CD1c-positive myeloid dendritic cell (primary cell): Measurements from ENCODE around the gene METTL14.

Source experiments
- DNase-seq: peaks from one replicate; pipeline ENCODE4 v3.0.0-alpha.2; 2016; ENCODE audit errors: extremely low spot score

METTL14 gene

GRCh38 chr4:118734491-118735205 lies 49.5 kb downstream of the METTL14 start:
- DNase-seq: no peak

DNA sequence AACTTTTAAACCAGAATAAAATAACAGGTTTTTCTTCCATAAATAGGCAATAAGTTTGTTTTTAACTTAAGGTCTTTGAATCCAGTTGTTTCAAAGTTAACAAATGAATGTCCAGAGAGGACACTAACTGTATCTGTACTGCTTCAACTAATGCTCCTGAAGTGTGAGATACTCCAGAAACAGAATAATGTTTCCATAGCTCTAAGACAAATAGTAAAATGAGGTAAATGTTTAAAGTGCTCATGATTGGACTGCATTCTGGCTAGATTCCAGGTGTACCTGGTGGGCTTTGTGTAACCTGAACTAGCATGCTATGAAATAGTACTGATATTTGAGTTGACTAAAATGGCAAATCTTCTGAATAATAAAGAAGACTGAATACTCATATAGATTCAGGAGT lies 51.7 kb downstream of the METTL14 start:
- DNase-seq: no peak

- DNase-seq: no peak
Observed at GRCh38 chr4:118738090-118738489, 52.9 kb downstream of the METTL14 start.

- no peak for DNase-seq
Observed at GRCh38 chr4:118739022-118739713, 54.0 kb downstream of the METTL14 start.

GRCh38 chr4:118740869-118741268 lies 55.7 kb downstream of the METTL14 start:
- peak; percentile 34 for DNase-seq

DNA sequence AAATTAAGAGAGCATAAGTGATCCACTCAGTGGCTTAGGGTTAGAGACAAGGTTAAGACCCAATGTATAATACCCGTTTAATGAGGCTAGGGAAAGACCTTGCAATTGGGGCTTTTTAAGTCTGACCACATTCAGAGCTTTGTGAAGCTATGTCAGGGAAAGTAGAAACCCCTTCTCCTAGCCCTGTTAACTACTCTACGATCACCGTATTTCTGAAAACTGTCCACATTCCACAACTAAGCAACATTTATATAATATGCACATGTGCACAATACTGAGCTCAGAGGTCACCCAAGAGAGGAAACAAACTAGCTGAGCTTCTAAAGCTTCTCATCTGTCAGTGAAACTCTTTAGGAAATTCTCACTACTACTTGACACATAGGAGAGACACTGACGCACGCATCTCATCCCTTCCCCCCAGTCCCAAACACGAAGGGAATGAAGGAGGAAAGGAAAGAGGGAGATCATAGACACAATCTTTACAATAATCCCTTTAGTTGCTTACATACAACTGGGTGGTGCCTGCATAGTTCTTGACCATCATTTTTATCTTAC lies 56.2 kb downstream of the METTL14 start:
- DNase-seq: no peak

DNA sequence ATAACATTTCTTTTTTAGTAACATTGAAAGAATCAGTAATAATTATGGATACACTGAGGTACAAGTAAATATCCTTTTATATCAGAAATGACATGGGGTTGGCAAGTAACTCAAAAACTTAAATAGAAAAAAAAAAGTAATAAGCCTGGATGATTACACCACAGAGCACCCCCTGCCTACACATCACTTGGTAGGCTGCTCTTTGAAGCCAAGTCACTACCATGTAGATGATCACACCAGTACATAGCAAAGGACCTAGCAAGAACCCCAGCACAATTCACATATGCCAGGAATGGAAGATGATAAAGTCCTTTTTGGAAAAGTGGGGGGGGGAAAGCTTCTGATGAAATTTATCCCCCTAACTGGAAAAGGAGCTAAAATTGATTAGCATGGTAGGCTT lies 56.9 kb downstream of the METTL14 start:
- no peak for DNase-seq

GRCh38 chr4:118743867-118744266 lies 58.7 kb downstream of the METTL14 start:
- peak; percentile 13 for DNase-seq

GRCh38 chr4:118745357-118745756 lies 60.2 kb downstream of the METTL14 start:
- DNase-seq: no peak

- DNase-seq: no peak
Observed at GRCh38 chr4:118746251-118746919, 61.2 kb downstream of the METTL14 start.

GRCh38 chr4:118749347-118749988 lies 64.3 kb downstream of the METTL14 start:
- DNase-seq: no peak

DNA sequence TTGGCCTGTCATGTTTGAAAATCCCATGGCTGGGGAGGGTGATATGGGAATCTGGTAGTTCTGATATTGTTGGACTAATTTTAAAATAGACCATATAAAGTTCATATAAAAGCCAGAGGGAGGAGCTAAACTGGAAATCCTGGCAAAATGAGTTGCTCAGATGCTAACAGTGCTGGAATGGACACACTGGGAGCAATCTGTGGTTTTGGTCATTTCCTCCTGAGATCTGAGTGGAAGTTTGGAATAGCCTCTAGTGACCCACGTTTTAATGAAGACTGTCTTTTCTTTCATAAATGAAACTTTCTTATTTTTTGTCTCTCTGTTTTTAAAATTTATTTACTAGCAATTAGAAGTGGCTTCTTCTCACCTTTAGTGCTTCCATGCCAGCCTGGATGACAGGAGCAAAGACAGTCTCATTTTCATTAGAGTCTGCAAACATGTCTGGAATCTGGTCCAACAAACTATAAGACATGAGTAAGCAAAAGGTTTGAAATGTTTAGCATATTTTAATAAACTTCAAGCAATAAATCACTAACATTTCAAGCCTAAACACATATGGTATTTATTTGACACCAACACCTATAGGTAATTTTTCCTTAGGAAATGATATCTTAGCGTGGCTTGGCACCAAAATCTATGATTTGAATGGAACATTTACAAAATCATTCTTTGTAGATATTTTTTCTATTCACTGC lies 66.6 kb downstream of the METTL14 start:
- DNase-seq: no peak

- DNase-seq: no peak
Observed at GRCh38 chr4:118752551-118752950, 67.4 kb downstream of the METTL14 start.

DNA sequence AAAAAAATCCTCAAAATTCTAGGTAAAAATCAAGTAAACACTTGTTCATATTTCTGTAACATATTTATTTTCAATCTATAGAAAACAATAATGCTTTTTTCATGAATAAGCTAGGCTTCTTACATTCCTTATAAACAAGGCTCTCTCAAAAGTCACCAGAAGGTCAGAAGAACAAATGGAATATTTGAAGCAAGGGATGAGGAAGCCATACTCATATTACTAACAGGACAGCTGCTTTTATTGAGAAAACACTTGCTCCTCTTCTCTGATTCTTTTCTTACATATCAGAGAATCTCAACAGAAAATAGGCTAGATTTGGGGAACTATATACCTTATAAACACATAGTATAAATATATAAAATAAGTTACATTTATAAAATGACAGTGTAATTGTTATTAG lies 67.9 kb downstream of the METTL14 start:
- no peak for DNase-seq

GRCh38 chr4:118753685-118754084 lies 68.5 kb downstream of the METTL14 start:
- DNase-seq: no peak

DNA sequence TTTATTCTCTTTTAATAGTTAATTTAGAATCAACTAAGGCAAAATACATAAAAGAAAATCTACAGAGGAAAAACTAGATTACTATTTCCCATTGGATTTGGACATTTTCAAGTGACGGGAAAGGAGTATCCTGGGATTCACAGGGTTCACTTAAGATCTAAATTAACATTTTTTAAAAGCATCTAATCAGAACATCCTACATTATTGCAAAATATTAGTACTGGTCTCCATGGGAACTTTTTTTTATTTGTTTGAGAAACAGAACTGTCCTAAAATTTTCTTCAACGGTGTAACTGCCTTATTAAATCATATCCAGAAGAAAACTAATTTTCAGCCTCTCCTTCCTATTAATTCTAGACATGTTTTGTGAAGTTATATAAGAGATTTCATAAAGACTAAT lies 69.7 kb downstream of the METTL14 start:
- no peak for DNase-seq

- DNase-seq: no peak
Observed at GRCh38 chr4:118755438-118756226, 70.4 kb downstream of the METTL14 start.

DNA sequence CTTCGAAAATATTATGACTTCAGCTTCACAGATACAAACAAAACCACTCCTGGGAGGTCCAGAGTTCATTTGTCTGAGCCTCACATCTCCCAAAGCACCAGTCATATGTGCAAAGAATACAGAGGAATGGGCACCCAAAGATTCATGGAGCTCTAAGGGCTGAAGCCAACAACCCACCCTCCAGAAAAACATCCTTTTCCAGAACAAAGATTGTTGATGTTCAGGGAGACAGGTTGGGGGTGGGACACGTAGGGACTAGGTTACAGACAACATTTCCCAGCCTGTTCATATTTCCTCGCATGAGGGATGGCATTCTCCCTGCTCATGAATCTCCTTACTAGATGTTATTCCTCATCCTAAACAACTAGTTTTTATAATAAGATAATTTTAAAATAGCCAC lies 71.2 kb downstream of the METTL14 start:
- no peak for DNase-seq

GRCh38 chr4:118756958-118757357 lies 71.8 kb downstream of the METTL14 start:
- DNase-seq: no peak

- no peak for DNase-seq
Observed at GRCh38 chr4:118757761-118758251, 72.6 kb downstream of the METTL14 start.

DNA sequence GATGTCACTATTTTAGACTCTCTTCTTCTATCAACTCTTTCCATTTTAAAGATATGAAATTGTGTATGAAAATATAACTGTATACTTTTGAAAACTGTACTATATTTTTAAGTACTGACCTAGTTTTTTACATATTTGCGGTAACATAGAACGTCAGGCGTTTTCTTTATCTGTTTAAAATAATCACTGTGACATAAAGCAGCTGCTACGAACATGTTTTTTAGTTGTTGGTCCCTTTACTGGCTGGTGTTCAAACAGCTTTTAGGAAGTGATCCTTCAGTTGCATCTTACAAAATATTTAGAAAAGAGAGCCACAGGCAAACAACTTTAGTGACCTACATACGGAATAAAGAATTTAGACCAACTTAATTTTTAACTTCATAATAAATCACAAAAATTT lies 73.1 kb downstream of the METTL14 start:
- no peak for DNase-seq
